A549 (cell line): ENCODE measurements around the gene LUZP1. TPM values are rescaled to one million over a fixed set of nuclear protein-coding genes. Genes with fewer than 3 reads are reported as not detected.

ENCODE experiments used
- ATAC-seq, 2 experiments: fragments of 200-7000 bp in 1 of 2; fragments of >200 bp in 1 of 2; cut with Nextera tagmentation in 1 of 2; cut with Tn5 transposase in 1 of 2; 3 replicates each; pipeline versions ENCODE4 v1.8.0 to v1.9.1; 2018 to 2020; ENCODE audit warnings: mild to moderate bottlenecking in 1 of 2, moderate library complexity in 1 of 2
- CTCF ChIA-PET: fragments of 300-600 bp; sonication (Branson Sonifier 250); formaldehyde crosslinking; extraction: SDS; loops from one replicate; lab custom pipeline; 2021; ENCODE audit warnings: antibody characterized with exemption, inconsistent platforms; lab: Yijun Ruan, JAX
- POLR2A ChIA-PET: fragments of 350-600 bp; formaldehyde crosslinking; extraction: SDS; loops from one replicate; lab custom pipeline; 2021; ENCODE audit warnings: antibody characterized with exemption, inconsistent platforms; lab: Yijun Ruan, JAX
- DNase-seq, 2 experiments: peaks; one replicate each; pipeline versions ENCODE4 v3.0.0 to v3.0.0-alpha.2; 2011 to 2016; ENCODE audit warnings: low read depth in 1 of 2, low spot score in 1 of 2
- FAIRE-seq: peaks from 2 replicates; lab custom pipeline; 2011; peaks lifted over from hg19 to GRCh38; lab: Jason Lieb, UNC
- H3K27ac ChIP-seq, 2 experiments: fragments of >200 bp; sonication (Bioruptor Twin); formaldehyde crosslinking; 3 replicates each; pipeline ENCODE4 v1.5.1; 2016 to 2017
- H3K4me1 ChIP-seq: fragments of >200 bp; sonication (Bioruptor Twin); formaldehyde crosslinking; 3 replicates; pipeline ENCODE4 v1.6.1; 2016
- H3K4me2 ChIP-seq: fragments of >200 bp; sonication (Bioruptor Twin); formaldehyde crosslinking; 3 replicates; pipeline ENCODE4 v1.6.1; 2016
- H3K4me3 ChIP-seq: fragments of >200 bp; sonication (Bioruptor Twin); formaldehyde crosslinking; 3 replicates; pipeline ENCODE4 v1.5.1; 2016
- H3K9me3 ChIP-seq: fragments of >200 bp; sonication (Bioruptor Twin); formaldehyde crosslinking; 3 replicates; pipeline ENCODE4 v1.6.1; 2016
- CEBPB ChIP-seq, 2 experiments: fragments of >200 bp in 1 of 2; sonication (Bioruptor Twin) in 1 of 2; formaldehyde crosslinking in 1 of 2; IDR thresholded peaks; 2 replicates each; pipeline ENCODE4 v1.6.1; 2012 to 2016
- HDAC2 ChIP-seq: fragments of 200-600 bp; sonication (generic); IDR thresholded peaks from 2 replicates; pipeline ENCODE4 v1.6.1; 2016
- HOXB13 ChIP-seq: fragments of 250-450 bp; sonication (Bioruptor Pico); IDR thresholded peaks from 2 replicates; pipeline ENCODE4 v1.5.0; 2020; ENCODE audit warnings: low read depth, mild to moderate bottlenecking, moderate library complexity
- JUNB ChIP-seq: fragments of >200 bp; sonication (Bioruptor Twin); formaldehyde crosslinking; IDR thresholded peaks from 2 replicates; pipeline ENCODE4 v1.6.1; 2016
- KDM1A ChIP-seq: fragments of 200-600 bp; sonication (generic); IDR thresholded peaks from 2 replicates; pipeline ENCODE4 v1.6.1; 2016; ENCODE audit warnings: low read depth, mild to moderate bottlenecking
- MYC ChIP-seq: IDR thresholded peaks from 2 replicates; pipeline ENCODE4 v1.6.1; 2012; ENCODE audit warnings: mild to moderate bottlenecking, inconsistent platforms, low read length, improper control_type of control experiment, borderline replicate concordance
- NFE2L2 ChIP-seq: fragments of 150-350 bp; conservative IDR thresholded peaks from 2 replicates; pipeline ENCODE4 v1.6.1; 2014; ENCODE audit warnings: low read length
- NPAS2 ChIP-seq: fragments of 250-450 bp; sonication (Bioruptor Pico); IDR thresholded peaks from 2 replicates; pipeline ENCODE4 v1.8.0; 2022; ENCODE audit warnings: mild to moderate bottlenecking, moderate library complexity, borderline replicate concordance
- NR3C1 ChIP-seq: fragments of >200 bp; sonication (Bioruptor Twin); formaldehyde crosslinking; IDR thresholded peaks from 3 replicates; pipeline ENCODE4 v1.6.1; 2017
- PHF8 ChIP-seq: fragments of 200-600 bp; sonication (generic); IDR thresholded peaks from 2 replicates; pipeline ENCODE4 v1.6.1; 2016; ENCODE audit warnings: low read depth, mild to moderate bottlenecking, antibody characterized with exemption, moderate library complexity, borderline replicate concordance
- POLR2A ChIP-seq: IDR thresholded peaks from 2 replicates; pipeline ENCODE4 v1.6.1; 2012; ENCODE audit warnings: mild to moderate bottlenecking, low read length
- RAD21 ChIP-seq, 2 experiments: fragments of >200 bp in 1 of 2; sonication (Bioruptor Twin) in 1 of 2; formaldehyde crosslinking in 1 of 2; IDR thresholded peaks in 1 of 2; conservative IDR thresholded peaks in 1 of 2; 2 replicates in 1 of 2; 3 replicates in 1 of 2; pipeline ENCODE4 v1.6.1; 2012 to 2018; ENCODE audit warnings: inconsistent platforms in 1 of 2
- RCOR1 ChIP-seq: fragments of 150-350 bp; IDR thresholded peaks from 2 replicates; pipeline ENCODE4 v1.6.1; 2014; ENCODE audit warnings: antibody characterized with exemption, low read length, low read depth
- RFX5 ChIP-seq: fragments of 450-650 bp; IDR thresholded peaks from 2 replicates; pipeline ENCODE4 v1.7.1; 2014; ENCODE audit warnings: antibody characterized with exemption, mild to moderate bottlenecking, moderate library complexity
- TFCP2L1 ChIP-seq: fragments of 250-450 bp; sonication (Bioruptor Pico); IDR thresholded peaks from 2 replicates; pipeline ENCODE4 v1.5.0; 2021; ENCODE audit warnings: mild to moderate bottlenecking
- TP53 ChIP-seq: fragments of 250-450 bp; sonication (Bioruptor Pico); IDR thresholded peaks from 2 replicates; pipeline ENCODE4 v1.5.0; 2021; ENCODE audit warnings: mild to moderate bottlenecking, moderate library complexity
- WGBS: methylation state at CpG from one replicate; pipeline ENCODE4 v1.1.6; 2017; ENCODE audit errors: missing lambda C conversion rate; 5-methylcytosine and 5-hydroxymethylcytosine counted together
- polyA plus RNA-seq, 4 experiments: library from polyadenylated mRNA; depleted of rRNA in 3 of 4; stranded (reverse); fragments of >200 nt; fragmentation: RNase III in 1 of 4; extraction: RNeasy Plus Mini Kit Qiagen cat#74134 plus additional on column Dnase treatment in 1 of 4; gene quantifications; 2 replicates in 3 of 4; 3 replicates in 1 of 4; pipeline ENCODE4 v1.2.3, GENCODE V29; 2011 to 2017
- TF ChIP-seq, protein P1 (sequence below): fragments of 250-450 bp; sonication (Bioruptor Pico); IDR thresholded peaks from 2 replicates; pipeline ENCODE4 v1.5.0; 2021; ENCODE audit warnings: mild to moderate bottlenecking, moderate library complexity, borderline replicate concordance
- TF ChIP-seq, protein P2 (sequence below): fragments of 450-650 bp; IDR thresholded peaks from 2 replicates; pipeline ENCODE4 v1.6.1; 2014; ENCODE audit warnings: antibody characterized with exemption
- TF ChIP-seq, protein P3 (sequence below): fragments of >200 bp; sonication (Bioruptor Twin); formaldehyde crosslinking; IDR thresholded peaks from 3 replicates; pipeline ENCODE4 v1.5.1; 2016
- TF ChIP-seq, protein P4 (sequence below): fragments of 150-350 bp; IDR thresholded peaks from 2 replicates; pipeline ENCODE4 v1.6.1; 2014; ENCODE audit warnings: low read depth, mild to moderate bottlenecking, low read length
- TF ChIP-seq, protein P5 (sequence below): fragments of 250-450 bp; sonication (Bioruptor Pico); IDR thresholded peaks from 2 replicates; pipeline ENCODE4 v1.5.0; 2020; ENCODE audit warnings: low read depth, mild to moderate bottlenecking, moderate library complexity
- TF ChIP-seq, protein P6 (sequence below): fragments of >200 bp; sonication (Bioruptor Twin); formaldehyde crosslinking; IDR thresholded peaks from 3 replicates; pipeline ENCODE4 v1.6.1; 2016

Gene LUZP1
- polyA plus RNA-seq, 2 of the 4 experiments (the other 2 are of a cell fraction), result 18.2 to 26.2 TPM

DNA sequence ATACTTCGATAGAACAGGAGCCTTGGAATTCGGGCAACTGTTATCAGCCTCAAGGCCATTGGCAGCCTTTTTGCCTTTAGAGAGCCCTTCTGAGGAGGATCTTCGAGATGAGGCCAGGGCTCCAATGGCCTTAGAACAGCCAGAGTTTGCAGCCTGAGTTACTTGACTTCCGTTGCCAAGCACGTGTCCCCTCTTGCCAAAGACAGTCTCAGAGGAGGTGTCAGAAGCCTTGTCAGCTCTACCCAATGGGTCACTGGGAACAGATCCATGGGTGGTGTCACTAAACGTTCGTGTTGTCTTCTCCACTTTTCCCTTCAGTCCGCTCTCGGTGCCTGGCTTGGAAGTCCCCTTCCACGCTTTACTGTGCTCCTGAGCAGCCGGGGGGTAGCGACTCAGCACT, 76.2 kb downstream of the LUZP1 start (continued):
- TF ChIP-seq RAD21 (conservative IDR thresholded peaks at IDR 0.05 in 1 of 2, IDR thresholded peaks at IDR 0.05 in 1 of 2), result no peak
- TF ChIP-seq, protein P1, sequence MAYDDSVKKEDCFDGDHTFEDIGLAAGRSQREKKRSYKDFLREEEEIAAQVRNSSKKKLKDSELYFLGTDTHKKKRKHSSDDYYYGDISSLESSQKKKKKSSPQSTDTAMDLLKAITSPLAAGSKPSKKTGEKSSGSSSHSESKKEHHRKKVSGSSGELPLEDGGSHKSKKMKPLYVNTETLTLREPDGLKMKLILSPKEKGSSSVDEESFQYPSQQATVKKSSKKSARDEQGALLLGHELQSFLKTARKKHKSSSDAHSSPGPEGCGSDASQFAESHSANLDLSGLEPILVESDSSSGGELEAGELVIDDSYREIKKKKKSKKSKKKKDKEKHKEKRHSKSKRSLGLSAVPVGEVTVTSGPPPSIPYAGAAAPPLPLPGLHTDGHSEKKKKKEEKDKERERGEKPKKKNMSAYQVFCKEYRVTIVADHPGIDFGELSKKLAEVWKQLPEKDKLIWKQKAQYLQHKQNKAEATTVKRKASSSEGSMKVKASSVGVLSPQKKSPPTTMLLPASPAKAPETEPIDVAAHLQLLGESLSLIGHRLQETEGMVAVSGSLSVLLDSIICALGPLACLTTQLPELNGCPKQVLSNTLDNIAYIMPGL (CRISPR knock-in tag), result no peak

DNA sequence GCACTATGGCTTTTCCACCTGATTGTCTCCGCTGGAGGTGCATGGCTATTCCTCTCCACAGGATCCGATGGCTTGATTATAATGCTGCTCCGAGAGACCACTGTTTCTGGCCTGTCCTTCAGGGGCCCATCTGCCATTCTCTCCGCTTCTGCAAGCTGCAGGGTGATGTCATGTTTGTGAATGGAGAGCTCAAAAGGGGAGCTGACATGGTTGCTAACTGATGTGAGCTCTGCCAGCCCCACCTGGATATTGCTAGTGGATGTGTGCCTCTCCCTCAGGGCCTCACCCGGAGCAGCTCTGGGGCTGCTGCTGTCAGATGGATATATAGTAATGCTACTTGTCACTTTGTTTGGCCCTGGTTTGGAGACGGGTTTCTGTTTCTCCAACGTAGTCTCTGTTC, 77.1 kb downstream of the LUZP1 start:
- Histone ChIP-seq H3K27ac (no peak overlapping the region), H3K4me3 (no peak overlapping the region), H3K4me2 (no peak overlapping the region), H3K4me1 (peaks cover 6% of the 10 kb centered on the region; the same call in 2 of the 3 replicates), H3K9me3 (no peaks in the 10 kb centered on the region)
- TF ChIP-seq POLR2A, result no peak
- no peak for TF ChIP-seq PHF8
- TF ChIP-seq RCOR1, result no peak
- TF ChIP-seq, protein P2, sequence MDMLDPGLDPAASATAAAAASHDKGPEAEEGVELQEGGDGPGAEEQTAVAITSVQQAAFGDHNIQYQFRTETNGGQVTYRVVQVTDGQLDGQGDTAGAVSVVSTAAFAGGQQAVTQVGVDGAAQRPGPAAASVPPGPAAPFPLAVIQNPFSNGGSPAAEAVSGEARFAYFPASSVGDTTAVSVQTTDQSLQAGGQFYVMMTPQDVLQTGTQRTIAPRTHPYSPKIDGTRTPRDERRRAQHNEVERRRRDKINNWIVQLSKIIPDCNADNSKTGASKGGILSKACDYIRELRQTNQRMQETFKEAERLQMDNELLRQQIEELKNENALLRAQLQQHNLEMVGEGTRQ, result no peak
- TF ChIP-seq TFCP2L1 (CRISPR knock-in tag), result no peak
- TF ChIP-seq, protein P3, sequence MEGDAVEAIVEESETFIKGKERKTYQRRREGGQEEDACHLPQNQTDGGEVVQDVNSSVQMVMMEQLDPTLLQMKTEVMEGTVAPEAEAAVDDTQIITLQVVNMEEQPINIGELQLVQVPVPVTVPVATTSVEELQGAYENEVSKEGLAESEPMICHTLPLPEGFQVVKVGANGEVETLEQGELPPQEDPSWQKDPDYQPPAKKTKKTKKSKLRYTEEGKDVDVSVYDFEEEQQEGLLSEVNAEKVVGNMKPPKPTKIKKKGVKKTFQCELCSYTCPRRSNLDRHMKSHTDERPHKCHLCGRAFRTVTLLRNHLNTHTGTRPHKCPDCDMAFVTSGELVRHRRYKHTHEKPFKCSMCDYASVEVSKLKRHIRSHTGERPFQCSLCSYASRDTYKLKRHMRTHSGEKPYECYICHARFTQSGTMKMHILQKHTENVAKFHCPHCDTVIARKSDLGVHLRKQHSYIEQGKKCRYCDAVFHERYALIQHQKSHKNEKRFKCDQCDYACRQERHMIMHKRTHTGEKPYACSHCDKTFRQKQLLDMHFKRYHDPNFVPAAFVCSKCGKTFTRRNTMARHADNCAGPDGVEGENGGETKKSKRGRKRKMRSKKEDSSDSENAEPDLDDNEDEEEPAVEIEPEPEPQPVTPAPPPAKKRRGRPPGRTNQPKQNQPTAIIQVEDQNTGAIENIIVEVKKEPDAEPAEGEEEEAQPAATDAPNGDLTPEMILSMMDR, result no peak
- no peak for TF ChIP-seq NFE2L2
- TF ChIP-seq NPAS2, result no peak
- TF ChIP-seq RFX5, result no peak
- TF ChIP-seq, protein P4, sequence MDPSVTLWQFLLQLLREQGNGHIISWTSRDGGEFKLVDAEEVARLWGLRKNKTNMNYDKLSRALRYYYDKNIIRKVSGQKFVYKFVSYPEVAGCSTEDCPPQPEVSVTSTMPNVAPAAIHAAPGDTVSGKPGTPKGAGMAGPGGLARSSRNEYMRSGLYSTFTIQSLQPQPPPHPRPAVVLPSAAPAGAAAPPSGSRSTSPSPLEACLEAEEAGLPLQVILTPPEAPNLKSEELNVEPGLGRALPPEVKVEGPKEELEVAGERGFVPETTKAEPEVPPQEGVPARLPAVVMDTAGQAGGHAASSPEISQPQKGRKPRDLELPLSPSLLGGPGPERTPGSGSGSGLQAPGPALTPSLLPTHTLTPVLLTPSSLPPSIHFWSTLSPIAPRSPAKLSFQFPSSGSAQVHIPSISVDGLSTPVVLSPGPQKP, result no peak
- TF ChIP-seq, protein P5, sequence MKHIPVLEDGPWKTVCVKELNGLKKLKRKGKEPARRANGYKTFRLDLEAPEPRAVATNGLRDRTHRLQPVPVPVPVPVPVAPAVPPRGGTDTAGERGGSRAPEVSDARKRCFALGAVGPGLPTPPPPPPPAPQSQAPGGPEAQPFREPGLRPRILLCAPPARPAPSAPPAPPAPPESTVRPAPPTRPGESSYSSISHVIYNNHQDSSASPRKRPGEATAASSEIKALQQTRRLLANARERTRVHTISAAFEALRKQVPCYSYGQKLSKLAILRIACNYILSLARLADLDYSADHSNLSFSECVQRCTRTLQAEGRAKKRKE (CRISPR knock-in tag), result no peak
- no peak for TF ChIP-seq HOXB13 (CRISPR knock-in tag)
- TF ChIP-seq KDM1A, result no peak
- TF ChIP-seq NR3C1, result no peak
- TF ChIP-seq MYC, result no peak
- no peak for TF ChIP-seq JUNB
- POLR2A ChIA-PET, result interaction anchor here (0.6 kb wide), 1 partner anchor 114 kb away, joined by 4 read pairs; no protein-coding TSS in a partner anchor
- WGBS, result 88% methylated on average over 7 of the region's 7 CpGs
- CTCF ChIA-PET, result interaction anchor here (2.7 kb wide), 1 partner anchor 11 kb away, joined by 9 read pairs; no protein-coding TSS in a partner anchor
- ATAC-seq (no peak), FAIRE-seq (no peak), DNase-seq (no peak)

DNA sequence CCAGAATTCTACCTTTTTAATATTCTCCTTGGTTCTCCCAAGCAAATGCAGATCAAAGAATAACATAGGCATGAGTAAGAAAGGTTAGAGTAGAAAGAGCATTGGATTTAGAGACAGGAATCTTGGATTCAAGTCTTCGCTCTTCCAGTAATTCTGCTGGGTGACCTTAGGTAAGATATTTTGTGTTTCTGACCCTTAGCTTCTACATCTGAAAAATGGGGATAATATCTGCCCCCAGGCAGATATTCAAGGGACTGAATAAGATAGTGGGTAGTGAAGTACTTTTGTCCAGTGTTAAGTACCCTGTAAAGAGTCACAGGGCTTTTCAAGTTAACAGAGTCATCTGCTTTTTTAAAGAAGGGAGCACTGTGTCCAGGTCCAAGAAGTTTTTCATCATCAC, 78.6 kb downstream of the LUZP1 start:
- no peaks in the 10 kb centered on the region for H3K4me1 ChIP-seq
- WGBS, result 90% methylated on average over 1 of the region's 1 CpG
- ATAC-seq (no peak), FAIRE-seq (no peak), DNase-seq (no peak)
- H3K9me3 ChIP-seq, result no peaks in the 10 kb centered on the region
- ChIA-PET CTCF (interaction anchor here (0.8 to 5.4 kb wide), 5 partner anchors 9 to 126 kb away, joined by 3 to 19 read pairs (median 5); no protein-coding TSS in a partner anchor), POLR2A (no interaction called here)
- no peak overlapping the region for H3K27ac ChIP-seq
- TF ChIP-seq, protein P4, result no peak
- TF ChIP-seq CEBPB (IDR thresholded peaks at IDR 0.05) (no peak), TP53 (CRISPR knock-in tag) (no peak), HDAC2 (no peak)
- TF ChIP-seq, protein P6, sequence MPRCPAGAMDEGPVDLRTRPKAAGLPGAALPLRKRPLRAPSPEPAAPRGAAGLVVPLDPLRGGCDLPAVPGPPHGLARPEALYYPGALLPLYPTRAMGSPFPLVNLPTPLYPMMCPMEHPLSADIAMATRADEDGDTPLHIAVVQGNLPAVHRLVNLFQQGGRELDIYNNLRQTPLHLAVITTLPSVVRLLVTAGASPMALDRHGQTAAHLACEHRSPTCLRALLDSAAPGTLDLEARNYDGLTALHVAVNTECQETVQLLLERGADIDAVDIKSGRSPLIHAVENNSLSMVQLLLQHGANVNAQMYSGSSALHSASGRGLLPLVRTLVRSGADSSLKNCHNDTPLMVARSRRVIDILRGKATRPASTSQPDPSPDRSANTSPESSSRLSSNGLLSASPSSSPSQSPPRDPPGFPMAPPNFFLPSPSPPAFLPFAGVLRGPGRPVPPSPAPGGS, result no peak
- TF ChIP-seq, protein P2, result no peak
- H3K4me3 ChIP-seq, result no peak overlapping the region
- no peak overlapping the region for H3K4me2 ChIP-seq
